AG10803 (cell line): ENCODE results near the gene BSX.

Experiments
- DNase-seq: peaks from one replicate; pipeline ENCODE4 v3.0.0; 2010; ENCODE audit warnings: low read depth
- H3K4me3 ChIP-seq: 2 replicates; pipeline ENCODE4 v1.5.1; 2011; ENCODE audit warnings: mild to moderate bottlenecking, low read length, control low read depth
- CTCF ChIP-seq: conservative IDR thresholded peaks from 2 replicates; pipeline ENCODE4 v1.5.1; 2011; ENCODE audit warnings: mild to moderate bottlenecking, low read length, control low read depth, inconsistent platforms

BSX gene

GRCh38 chr11:123000721-123001120 lies 19.1 kb upstream of the BSX start:
- peak; percentile 8; the same call in 1 of the 2 replicates for TF ChIP-seq CTCF
- no peak overlapping the region for H3K4me3 ChIP-seq

GRCh38 chr11:122998727-122999366 lies 17.2 kb upstream of the BSX start:
- no peak for DNase-seq
- no peak overlapping the region for H3K4me3 ChIP-seq
- no peak for TF ChIP-seq CTCF

More at GRCh38 chr11:123000721-123001120, 19.1 kb upstream of the BSX start:
- peak; percentile 58 for DNase-seq

GRCh38 chr11:122995526-122995925 lies 13.9 kb upstream of the BSX start:
- no peak for DNase-seq
- TF ChIP-seq CTCF, result no peak

GRCh38 chr11:122984186-122985011 lies 2.8 kb upstream of the BSX start:
- no peak for TF ChIP-seq CTCF
- DNase-seq, result peak; percentile 26
- H3K4me3 ChIP-seq, result peak overlapping the region; percentile 69

More at GRCh38 chr11:122995526-122995925, 13.9 kb upstream of the BSX start:
- H3K4me3 ChIP-seq, result no peak overlapping the region

GRCh38 chr11:122983438-122984185 lies 2.0 kb upstream of the BSX start:
- peak overlapping the region; percentile 69 for H3K4me3 ChIP-seq
- no peak for DNase-seq
- TF ChIP-seq CTCF, result no peak

GRCh38 chr11:122979815-122980595 lies 1.6 kb downstream of the BSX start:
- no peak for TF ChIP-seq CTCF
- DNase-seq, result no peak
- no peak overlapping the region for H3K4me3 ChIP-seq
